HUES64 (cell line): ENCODE data around the gene TMEM256.
A peak's percentile ranks its signal among the peaks of the same experiment; 100 is the strongest.

Experiments used
- H3K27ac ChIP-seq: 2 replicates; pipeline ENCODE4 v1.7.0; 2013; ENCODE audit warnings: low read depth, low read length, inconsistent platforms
- H3K27me3 ChIP-seq: 2 replicates; pipeline ENCODE4 v1.6.1; 2013; ENCODE audit warnings: mild to moderate bottlenecking, low read length; ENCODE audit not compliant: insufficient read depth
- H3K36me3 ChIP-seq: 2 replicates; pipeline ENCODE4 v1.6.1; 2013; ENCODE audit warnings: mild to moderate bottlenecking, low read length; ENCODE audit not compliant: insufficient read depth
- H3K4me1 ChIP-seq: 2 replicates; pipeline ENCODE4 v1.6.1; 2013; ENCODE audit warnings: mild to moderate bottlenecking, low read length, moderate library complexity; ENCODE audit not compliant: insufficient read depth
- H3K4me3 ChIP-seq: 2 replicates; pipeline ENCODE4 v1.5.1; 2013; ENCODE audit warnings: mild to moderate bottlenecking, low read length, moderate library complexity
- H3K9ac ChIP-seq: 2 replicates; pipeline ENCODE4 v1.6.1; 2013; ENCODE audit warnings: mild to moderate bottlenecking, low read depth, low read length
- H3K9me3 ChIP-seq: 2 replicates; pipeline ENCODE4 v1.6.1; 2013; ENCODE audit warnings: low read depth, low read length; ENCODE audit not compliant: insufficient read depth
- WGBS: fragments of 150-250, 120-280 bp; methylation state at CpG from one replicate; pipeline ENCODE4 v1.1.7; 2013; ENCODE audit warnings: missing lambda C conversion rate; 5-methylcytosine and 5-hydroxymethylcytosine counted together

TMEM256 gene

GRCh38 chr17:7416323-7416722 is 12.4 kb upstream of the TMEM256 start:
- 89% methylated on average over 5 of the region's 6 CpGs for WGBS
- H3K36me3 ChIP-seq = peaks cover 22% of the 10 kb centered on the region
- H3K4me3 ChIP-seq = no peak overlapping the region
- peaks cover 6% of the 10 kb centered on the region; the same call in 1 of the 2 replicates for H3K4me1 ChIP-seq
- no peaks in the 10 kb centered on the region for H3K9me3 ChIP-seq
- no peak overlapping the region for H3K27ac ChIP-seq
- H3K27me3 ChIP-seq = no peaks in the 10 kb centered on the region
- no peak overlapping the region for H3K9ac ChIP-seq

- WGBS = 94% methylated on average over 23 of the region's 23 CpGs
- H3K27me3 ChIP-seq = no peaks in the 10 kb centered on the region
- peaks cover 6% of the 10 kb centered on the region; the same call in 1 of the 2 replicates for H3K4me1 ChIP-seq
Observed at GRCh38 chr17:7415784-7416183, 11.9 kb upstream of the TMEM256 start.

DNA sequence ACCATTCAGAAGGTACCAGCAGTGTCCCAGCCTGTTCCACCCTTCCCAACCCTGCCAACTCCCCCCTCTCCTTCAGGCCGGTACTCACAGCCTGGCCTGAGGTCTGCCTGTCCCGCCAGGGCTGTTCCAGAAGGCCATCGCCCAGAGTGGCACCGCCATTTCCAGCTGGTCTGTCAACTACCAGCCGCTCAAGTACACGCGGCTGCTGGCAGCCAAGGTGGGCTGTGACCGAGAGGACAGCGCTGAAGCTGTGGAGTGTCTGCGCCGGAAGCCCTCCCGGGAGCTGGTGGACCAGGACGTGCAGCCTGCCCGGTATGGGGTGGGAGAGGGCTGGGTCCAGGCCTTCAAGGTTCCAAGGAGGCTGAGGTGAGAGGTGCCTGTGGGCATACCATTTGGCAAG is 10.9 kb upstream of the TMEM256 start:
- H3K36me3 ChIP-seq = peaks cover 33% of the 10 kb centered on the region
- 88% methylated on average over 14 of the region's 14 CpGs for WGBS
- H3K9ac ChIP-seq = no peak overlapping the region
- H3K4me3 ChIP-seq = no peak overlapping the region
- no peaks in the 10 kb centered on the region for H3K27me3 ChIP-seq
- no peak overlapping the region for H3K27ac ChIP-seq
- H3K9me3 ChIP-seq = no peaks in the 10 kb centered on the region
- H3K4me1 ChIP-seq = peaks cover 6% of the 10 kb centered on the region; the same call in 1 of the 2 replicates

More at GRCh38 chr17:7415784-7416183, 11.9 kb upstream of the TMEM256 start:
- Histone ChIP-seq H3K27ac (no peak overlapping the region), H3K9me3 (no peaks in the 10 kb centered on the region), H3K4me3 (no peak overlapping the region), H3K9ac (no peak overlapping the region), H3K36me3 (peaks cover 23% of the 10 kb centered on the region)

- H3K36me3 ChIP-seq = peaks cover 46% of the 10 kb centered on the region
- H3K27me3 ChIP-seq = no peaks in the 10 kb centered on the region
- H3K4me1 ChIP-seq = peaks cover 6% of the 10 kb centered on the region; the same call in 1 of the 2 replicates
- no peak overlapping the region for H3K4me3 ChIP-seq
- H3K27ac ChIP-seq = no peak overlapping the region
- no peaks in the 10 kb centered on the region for H3K9me3 ChIP-seq
- WGBS = 91% methylated on average over 6 of the region's 6 CpGs
- H3K9ac ChIP-seq = no peak overlapping the region
Observed at GRCh38 chr17:7413346-7413985, 9.6 kb upstream of the TMEM256 start.

- peaks cover 10% of the 10 kb centered on the region for H3K4me1 ChIP-seq
- no peak overlapping the region for H3K27ac ChIP-seq
- H3K9me3 ChIP-seq = no peaks in the 10 kb centered on the region
- 88% methylated on average over 8 of the region's 8 CpGs for WGBS
- no peak overlapping the region for H3K9ac ChIP-seq
- no peak overlapping the region for H3K4me3 ChIP-seq
- H3K36me3 ChIP-seq = peaks cover 38% of the 10 kb centered on the region
- H3K27me3 ChIP-seq = no peaks in the 10 kb centered on the region
Observed at GRCh38 chr17:7411427-7411750, 7.5 kb upstream of the TMEM256 start.

DNA sequence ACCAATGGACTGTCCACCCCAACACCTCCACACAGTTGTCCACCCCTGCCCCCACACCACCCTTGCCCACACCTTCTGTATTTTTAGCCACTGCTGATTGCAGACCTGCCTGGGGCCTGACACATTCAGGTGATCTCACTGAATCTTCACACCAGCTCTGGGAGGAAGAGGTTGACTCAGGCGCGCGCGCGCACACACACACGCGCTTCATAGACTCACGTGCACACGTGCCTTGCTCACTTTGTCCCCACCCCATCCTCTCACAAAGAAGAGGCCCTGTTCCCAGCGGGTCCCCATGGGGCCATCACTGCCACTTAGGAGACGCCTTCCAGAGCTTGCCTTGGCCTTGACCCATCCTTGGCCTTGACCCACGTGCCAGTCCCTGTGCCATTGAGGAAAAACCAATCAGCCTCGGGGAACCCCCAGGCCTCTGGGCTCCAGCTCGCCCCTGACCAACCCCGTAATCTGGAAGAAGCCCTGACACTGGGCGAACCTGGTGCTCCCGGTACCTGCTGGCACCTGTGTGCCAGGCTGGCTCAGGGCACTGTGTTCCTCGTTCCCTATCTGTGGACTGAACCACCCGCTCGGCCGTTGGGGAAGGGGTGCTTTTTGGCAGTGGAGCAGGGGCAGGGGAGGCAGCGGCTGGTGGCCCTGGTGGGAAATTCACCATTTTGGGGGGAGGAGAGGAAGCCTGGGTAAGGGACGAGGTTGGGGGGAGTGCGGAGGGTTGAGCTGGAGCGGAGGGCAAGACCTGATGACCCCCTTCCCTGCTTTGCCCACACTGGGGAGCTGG is 6.9 kb upstream of the TMEM256 start:
- Histone ChIP-seq H3K9me3 (no peaks in the 10 kb centered on the region), H3K9ac (no peak overlapping the region), H3K36me3 (peaks cover 37% of the 10 kb centered on the region), H3K4me3 (no peak overlapping the region), H3K27ac (no peak overlapping the region), H3K27me3 (no peaks in the 10 kb centered on the region), H3K4me1 (peaks cover 10% of the 10 kb centered on the region)
- WGBS = 95% methylated on average over 25 of the region's 25 CpGs

DNA sequence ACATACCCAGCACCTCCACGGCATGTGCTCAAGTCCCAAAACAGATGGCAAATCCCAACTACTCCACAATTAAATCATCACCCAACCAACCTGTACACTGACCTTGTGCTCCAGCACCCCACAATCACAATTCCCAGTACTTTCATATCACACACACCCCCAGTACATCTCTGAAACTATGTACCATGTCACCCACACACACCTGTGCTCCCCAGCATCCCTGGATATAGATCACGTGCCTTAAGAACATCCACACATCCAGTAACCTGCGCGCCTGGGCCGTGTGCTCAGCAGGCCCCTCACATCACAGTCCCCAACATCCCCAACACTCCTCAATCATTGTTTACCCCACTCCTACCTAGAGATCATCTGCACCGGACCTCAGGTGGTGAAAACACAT is 5.8 kb upstream of the TMEM256 start:
- 95% methylated on average over 6 of the region's 6 CpGs for WGBS
- Histone ChIP-seq H3K36me3 (peaks cover 26% of the 10 kb centered on the region), H3K27me3 (no peaks in the 10 kb centered on the region), H3K4me1 (peaks cover 10% of the 10 kb centered on the region), H3K27ac (no peak overlapping the region), H3K9ac (no peak overlapping the region), H3K9me3 (no peaks in the 10 kb centered on the region), H3K4me3 (no peak overlapping the region)

DNA sequence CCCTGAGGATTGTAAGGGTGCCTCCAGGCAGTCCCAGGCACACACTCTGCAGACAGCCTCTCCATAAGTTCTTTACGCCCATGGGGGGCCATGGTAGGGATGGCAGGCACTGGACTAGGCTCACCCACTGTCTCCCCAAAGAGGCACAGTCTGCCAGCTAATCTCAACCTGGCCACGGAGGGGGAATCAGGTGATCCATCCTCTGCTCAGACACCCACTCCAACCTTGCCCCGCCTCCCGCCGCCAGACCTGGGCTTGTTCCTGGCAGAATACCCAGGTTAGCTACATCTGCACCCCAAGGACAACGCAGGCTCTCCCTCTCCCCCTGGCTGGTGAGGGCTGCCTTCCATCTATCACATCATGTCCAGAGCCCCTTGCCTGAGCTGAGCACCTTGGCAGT is 5.0 kb upstream of the TMEM256 start:
- Histone ChIP-seq H3K4me1 (peaks cover 10% of the 10 kb centered on the region), H3K36me3 (peaks cover 24% of the 10 kb centered on the region), H3K9ac (no peak overlapping the region), H3K4me3 (no peak overlapping the region), H3K27me3 (no peaks in the 10 kb centered on the region), H3K9me3 (no peaks in the 10 kb centered on the region), H3K27ac (no peak overlapping the region)
- WGBS = 87% methylated on average over 6 of the region's 6 CpGs

DNA sequence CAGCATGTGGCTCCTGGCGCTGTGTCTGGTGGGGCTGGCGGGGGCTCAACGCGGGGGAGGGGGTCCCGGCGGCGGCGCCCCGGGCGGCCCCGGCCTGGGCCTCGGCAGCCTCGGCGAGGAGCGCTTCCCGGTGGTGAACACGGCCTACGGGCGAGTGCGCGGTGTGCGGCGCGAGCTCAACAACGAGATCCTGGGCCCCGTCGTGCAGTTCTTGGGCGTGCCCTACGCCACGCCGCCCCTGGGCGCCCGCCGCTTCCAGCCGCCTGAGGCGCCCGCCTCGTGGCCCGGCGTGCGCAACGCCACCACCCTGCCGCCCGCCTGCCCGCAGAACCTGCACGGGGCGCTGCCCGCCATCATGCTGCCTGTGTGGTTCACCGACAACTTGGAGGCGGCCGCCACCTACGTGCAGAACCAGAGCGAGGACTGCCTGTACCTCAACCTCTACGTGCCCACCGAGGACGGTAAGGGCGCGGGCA is 4.4 kb upstream of the TMEM256 start:
- no peaks in the 10 kb centered on the region for H3K9me3 ChIP-seq
- H3K27me3 ChIP-seq = no peaks in the 10 kb centered on the region
- 69% methylated on average over 58 of the region's 58 CpGs for WGBS
- no peak overlapping the region for H3K27ac ChIP-seq
- peaks cover 11% of the 10 kb centered on the region for H3K4me1 ChIP-seq
- H3K4me3 ChIP-seq = peak overlapping the region; percentile 43
- H3K36me3 ChIP-seq = peaks cover 24% of the 10 kb centered on the region
- no peak overlapping the region for H3K9ac ChIP-seq

- Histone ChIP-seq H3K27me3 (no peaks in the 10 kb centered on the region), H3K4me3 (peak within 1 kb of the TSS; percentile 43), H3K27ac (no peak within 1 kb of the TSS), H3K36me3 (peaks cover 24% of the 10 kb centered on the region), H3K9ac (no peak within 1 kb of the TSS), H3K9me3 (no peaks in the 10 kb centered on the region), H3K4me1 (peaks cover 17% of the 10 kb centered on the region)
- WGBS = 47% methylated on average over 7 of the region's 12 CpGs
Observed at GRCh38 chr17:7407485-7408251, 3.8 kb upstream of the TMEM256 start, which contains the start of gene NLGN2. TSS of gene NLGN2 (plus strand) at chr17:7407845. CDS start at chr17:7408256, 411 bp downstream.

DNA sequence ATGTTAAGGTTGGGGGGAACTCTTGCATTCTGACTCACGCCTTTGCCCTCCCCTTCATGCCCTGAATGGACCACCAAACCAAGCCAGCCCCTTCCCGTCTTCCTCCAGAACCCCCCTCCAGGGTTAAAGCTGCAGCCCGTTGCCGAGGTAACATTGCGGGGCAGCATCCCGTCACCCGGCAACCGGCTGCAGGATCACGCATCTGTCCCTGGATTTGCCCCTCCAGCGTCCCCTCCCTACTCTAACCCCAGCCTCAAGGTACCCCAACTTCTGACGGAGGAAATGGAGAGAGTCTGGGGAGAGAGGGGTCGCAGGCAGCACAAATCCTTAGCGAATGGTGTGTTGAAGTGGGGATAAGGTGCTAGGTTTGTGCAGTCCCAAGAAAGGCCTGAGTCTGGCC is 3.2 kb upstream of the TMEM256 start:
- H3K4me3 ChIP-seq = no peak overlapping the region
- no peak overlapping the region for H3K9ac ChIP-seq
- peaks cover 12% of the 10 kb centered on the region for H3K4me1 ChIP-seq
- no peaks in the 10 kb centered on the region for H3K27me3 ChIP-seq
- no peaks in the 10 kb centered on the region for H3K9me3 ChIP-seq
- 77% methylated on average over 12 of the region's 13 CpGs for WGBS
- H3K36me3 ChIP-seq = peaks cover 24% of the 10 kb centered on the region
- no peak overlapping the region for H3K27ac ChIP-seq
